Uterus (tissue), 2 donors: ENCODE measurements around the gene SLC6A7.

ENCODE experiments used
- CTCF ChIP-seq, 4 experiments: fragments of 200-600 bp in 2 of 4; fragments of 450-650 bp in 2 of 4; sonication (generic) in 2 of 4; IDR thresholded peaks; one replicate each; pipeline ENCODE4 v1.5.1; 2016 to 2019; ENCODE audit warnings: antibody characterized with exemption in 4 of 4, mild to moderate bottlenecking in 2 of 4, moderate library complexity in 1 of 4
- POLR2A ChIP-seq, 2 donors: fragments of 450-650 bp; IDR thresholded peaks; one replicate each; pipeline ENCODE4 v1.6.1; 2016; ENCODE audit warnings: antibody characterized with exemption in 2 of 2, mild to moderate bottlenecking in 1 of 2, moderate library complexity in 1 of 2

- TF ChIP-seq POLR2A (IDR thresholded peaks at IDR 0.05), result no peak
- TF ChIP-seq CTCF (IDR thresholded peaks at IDR 0.05), result no peak
Measured at GRCh38 chr5:150140830-150141229, 49.0 kb upstream of the SLC6A7 start.
